Keratinocyte (primary cell): ENCODE results near the gene MRGPRX2. TPM values are rescaled to one million over a fixed set of nuclear protein-coding genes. Genes with fewer than 3 reads are reported as not detected.

Experiments
- DNase-seq: peaks from one replicate; pipeline ENCODE4 v3.0.0-alpha.2; 2011; ENCODE audit warnings: low read depth, missing footprints, low spot score
- FAIRE-seq: peaks from 2 replicates; lab custom pipeline; 2011; peaks lifted over from hg19 to GRCh38; lab: Jason Lieb, UNC
- H2AFZ ChIP-seq: 2 replicates; pipeline ENCODE4 v1.6.0; 2012; ENCODE audit warnings: low read length, control low read depth, inconsistent platforms; ENCODE audit not compliant: control insufficient read depth
- H3K27ac ChIP-seq: 2 replicates; pipeline ENCODE4 v1.5.1; 2011; ENCODE audit warnings: low read length; ENCODE audit not compliant: control insufficient read depth, insufficient read depth
- H3K27me3 ChIP-seq: 3 replicates; pipeline ENCODE4 v1.6.0; 2011; ENCODE audit warnings: low read length; ENCODE audit not compliant: control insufficient read depth, insufficient read depth; ENCODE audit errors: extremely low read depth
- H3K36me3 ChIP-seq, 2 experiments: 2 replicates in 1 of 2; 3 replicates in 1 of 2; pipeline ENCODE4 v1.5.1; 2011; ENCODE audit warnings: low read length in 2 of 2, mild to moderate bottlenecking in 1 of 2; ENCODE audit not compliant: control insufficient read depth in 2 of 2, insufficient read depth in 2 of 2; ENCODE audit errors: extremely low read depth in 1 of 2
- H3K4me1 ChIP-seq: 3 replicates; pipeline ENCODE4 v1.5.1; 2011; ENCODE audit warnings: low read length; ENCODE audit not compliant: control insufficient read depth, insufficient read depth; ENCODE audit errors: extremely low read depth
- H3K4me2 ChIP-seq: 3 replicates; pipeline ENCODE4 v1.6.0; 2011; ENCODE audit warnings: low read depth, low read length; ENCODE audit not compliant: control insufficient read depth, insufficient read depth; ENCODE audit errors: extremely low read depth
- H3K4me3 ChIP-seq, 3 experiments: fragments of 200-600 bp in 1 of 3; sonication (generic) in 1 of 3; 2 replicates in 2 of 3; 3 replicates in 1 of 3; pipeline ENCODE4 v1.5.1; 2011 to 2016; ENCODE audit warnings: low read length in 3 of 3, mild to moderate bottlenecking in 3 of 3, control low read depth in 2 of 3, inconsistent platforms in 1 of 3, low read depth in 1 of 3, mixed read lengths in 1 of 3, mixed run types in 1 of 3, moderate library complexity in 1 of 3; ENCODE audit not compliant: control insufficient read depth in 2 of 3, insufficient read depth in 2 of 3; ENCODE audit errors: extremely low read depth in 1 of 3
- H3K79me2 ChIP-seq: 2 replicates; pipeline ENCODE4 v1.6.0; 2012; ENCODE audit warnings: low read length; ENCODE audit not compliant: control insufficient read depth, insufficient read depth
- H3K9ac ChIP-seq: 3 replicates; pipeline ENCODE4 v1.6.0; 2011; ENCODE audit warnings: low read length; ENCODE audit not compliant: control insufficient read depth, insufficient read depth; ENCODE audit errors: extremely low read depth
- H3K9me1 ChIP-seq: 3 replicates; pipeline ENCODE4 v1.6.0; 2011; ENCODE audit warnings: low read length; ENCODE audit not compliant: control insufficient read depth, insufficient read depth; ENCODE audit errors: extremely low read depth
- H3K9me3 ChIP-seq: 2 replicates; pipeline ENCODE4 v1.5.1; 2012; ENCODE audit warnings: low read depth, low read length; ENCODE audit not compliant: control insufficient read depth
- H4K20me1 ChIP-seq: 3 replicates; pipeline ENCODE4 v1.6.0; 2011; ENCODE audit warnings: low read length; ENCODE audit not compliant: control insufficient read depth, insufficient read depth; ENCODE audit errors: extremely low read depth
- CTCF ChIP-seq, 3 experiments: IDR thresholded peaks in 1 of 3; conservative IDR thresholded peaks in 1 of 3; optimal IDR thresholded peaks in 1 of 3; 2 replicates in 2 of 3; 3 replicates in 1 of 3; pipeline versions ENCODE3 to v1.5.1; 2011; ENCODE audit warnings: low read length in 3 of 3, mild to moderate bottlenecking in 3 of 3, moderate library complexity in 2 of 3, control low read depth in 1 of 3, inconsistent platforms in 1 of 3; ENCODE audit not compliant: insufficient read depth in 2 of 3; ENCODE audit errors: extremely low read depth in 1 of 3
- EZH2 ChIP-seq: IDR thresholded peaks from one replicate; pipeline ENCODE4 v1.6.1; 2012; ENCODE audit warnings: inconsistent platforms, mild to moderate bottlenecking, low read length, moderate library complexity
- dilution Hi-C: fragments of 300-500 bp; cut with MboI; formaldehyde crosslinking; loops from one replicate; pipeline ENCODE4 v1.7.0; 2020; ENCODE audit warnings: low sequenced_read_pairs; ENCODE audit not compliant: extremely low pct_ligation_motif_present
- polyA plus RNA-seq, 5 experiments: library from polyadenylated mRNA; depleted of rRNA in 3 of 5; stranded (reverse) in 3 of 5; stranded (forward) in 1 of 5; unstranded in 1 of 5; fragments of >200 nt; gene quantifications; 1 replicate in 1 of 5; 2 replicates in 3 of 5; 3 replicates in 1 of 5; pipeline versions ENCODE4 v1.2.1 to v1.2.3, GENCODE V29; 2011 to 2012; ENCODE audit warnings: missing spikeins in 2 of 5, low read depth in 1 of 5, low replicate concordance in 1 of 5

The MRGPRX2 gene
- polyA plus RNA-seq, 1 donor (not counting 4 experiments of a cell fraction or from before 2014, with no cell fraction given) = not detected

GRCh38 chr11:19102521-19102900 lies 42.0 kb upstream of the MRGPRX2 start:
- no peak overlapping the region for H3K4me2 ChIP-seq
- no peak for FAIRE-seq

DNA sequence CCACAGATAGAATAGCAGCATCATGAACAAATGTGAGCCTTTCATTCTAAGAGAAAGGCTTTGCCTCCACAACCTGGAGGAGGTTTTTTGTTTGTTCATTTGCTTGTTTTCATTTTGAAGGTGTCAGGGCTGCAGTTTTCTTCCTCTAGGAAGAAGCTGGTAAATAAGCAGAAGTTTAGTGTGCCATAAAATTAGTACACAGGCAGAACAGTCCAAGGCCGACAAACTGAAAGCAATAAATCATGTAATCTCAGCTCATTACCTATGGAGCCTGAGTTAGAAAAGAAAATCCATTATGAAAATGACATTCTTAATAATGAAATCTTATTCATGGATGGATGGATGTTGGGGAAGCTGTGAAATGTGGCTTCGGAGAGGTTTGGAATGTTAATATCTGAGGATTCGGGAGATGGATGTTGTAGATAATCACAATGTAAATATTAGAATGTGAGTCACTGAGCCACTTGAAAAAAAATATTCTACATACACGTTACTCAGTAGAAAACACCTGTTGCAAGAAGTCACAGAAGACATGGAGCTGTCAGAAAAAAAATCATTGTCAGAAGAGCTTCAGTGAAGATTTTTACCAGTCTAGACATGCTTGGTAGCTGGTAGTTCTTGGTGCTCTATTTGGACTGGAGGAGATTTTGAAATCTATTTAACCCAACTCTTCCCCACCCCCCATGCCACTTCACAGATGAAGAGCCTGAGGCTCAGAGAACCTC lies 41.4 kb upstream of the MRGPRX2 start:
- Histone ChIP-seq H3K27ac (no peak overlapping the region), H3K9me3 (no peaks in the 10 kb centered on the region), H3K4me3 (no peak overlapping the region), H3K9me1 (no peaks in the 10 kb centered on the region), H3K4me2 (no peak overlapping the region), H3K79me2 (no peaks in the 10 kb centered on the region), H2AFZ (no peak overlapping the region), H3K9ac (no peak overlapping the region), H3K4me1 (no peaks in the 10 kb centered on the region), H4K20me1 (no peaks in the 10 kb centered on the region), H3K27me3 (no peaks in the 10 kb centered on the region), H3K36me3 (no peaks in the 10 kb centered on the region)
- TF ChIP-seq EZH2 (no peak), CTCF (optimal IDR thresholded peaks at IDR 0.05 in 1 of 3, IDR thresholded peaks at IDR 0.05 in 1 of 3, conservative IDR thresholded peaks at IDR 0.05 in 1 of 3; ENCODE audit: extremely low read depth in 1 of 3, insufficient read depth in 2 of 3, low read length in 3 of 3) (no peak)
- no peak for DNase-seq
- dilution Hi-C loops = no loop called here
- no peak for FAIRE-seq

More at GRCh38 chr11:19102521-19102900, 42.0 kb upstream of the MRGPRX2 start:
- Histone ChIP-seq H3K4me3 (no peak overlapping the region), H3K9me3 (no peaks in the 10 kb centered on the region), H3K9ac (no peak overlapping the region), H3K36me3 (no peaks in the 10 kb centered on the region), H3K27ac (no peak overlapping the region), H3K79me2 (no peaks in the 10 kb centered on the region), H3K9me1 (no peaks in the 10 kb centered on the region), H3K4me1 (no peaks in the 10 kb centered on the region), H3K27me3 (no peaks in the 10 kb centered on the region), H2AFZ (no peak overlapping the region), H4K20me1 (no peaks in the 10 kb centered on the region)
- DNase-seq = no peak
- no peak for TF ChIP-seq CTCF (optimal IDR thresholded peaks at IDR 0.05 in 1 of 3, IDR thresholded peaks at IDR 0.05 in 1 of 3, conservative IDR thresholded peaks at IDR 0.05 in 1 of 3; ENCODE audit: extremely low read depth in 1 of 3, insufficient read depth in 2 of 3, low read length in 3 of 3)
- TF ChIP-seq EZH2 = no peak
- dilution Hi-C loops = no loop called here
